ENCODE results near the gene CDH23.

Gene CDH23

DNA sequence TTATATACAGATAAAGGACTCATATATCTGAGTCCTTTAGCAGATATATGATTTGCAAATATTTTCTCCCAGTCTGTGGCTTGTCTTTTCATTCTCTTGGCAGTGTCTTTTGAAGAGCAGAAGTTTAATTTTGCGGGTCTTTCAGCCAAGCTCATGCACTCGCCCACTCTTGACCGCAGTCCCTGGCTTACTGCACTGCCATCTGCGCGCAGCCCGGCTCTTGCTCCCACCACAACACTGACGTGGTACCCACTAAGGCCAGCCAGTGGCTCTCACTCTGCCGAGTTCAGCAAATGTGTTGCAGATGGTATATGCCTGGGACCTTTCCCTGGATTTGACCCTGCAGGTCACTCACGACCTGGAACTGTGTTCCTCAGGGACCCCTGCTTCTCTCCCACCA, 74.3 kb downstream of the CDH23 start:
- TF ChIP-seq, protein P1, sequence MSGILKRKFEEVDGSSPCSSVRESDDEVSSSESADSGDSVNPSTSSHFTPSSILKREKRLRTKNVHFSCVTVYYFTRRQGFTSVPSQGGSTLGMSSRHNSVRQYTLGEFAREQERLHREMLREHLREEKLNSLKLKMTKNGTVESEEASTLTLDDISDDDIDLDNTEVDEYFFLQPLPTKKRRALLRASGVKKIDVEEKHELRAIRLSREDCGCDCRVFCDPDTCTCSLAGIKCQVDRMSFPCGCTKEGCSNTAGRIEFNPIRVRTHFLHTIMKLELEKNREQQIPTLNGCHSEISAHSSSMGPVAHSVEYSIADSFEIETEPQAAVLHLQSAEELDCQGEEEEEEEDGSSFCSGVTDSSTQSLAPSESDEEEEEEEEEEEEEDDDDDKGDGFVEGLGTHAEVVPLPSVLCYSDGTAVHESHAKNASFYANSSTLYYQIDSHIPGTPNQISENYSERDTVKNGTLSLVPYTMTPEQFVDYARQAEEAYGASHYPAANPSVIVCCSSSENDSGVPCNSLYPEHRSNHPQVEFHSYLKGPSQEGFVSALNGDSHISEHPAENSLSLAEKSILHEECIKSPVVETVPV (CRISPR knock-in tag; IDR thresholded peaks at IDR 0.05): no peak
- TF ChIP-seq, protein P2, sequence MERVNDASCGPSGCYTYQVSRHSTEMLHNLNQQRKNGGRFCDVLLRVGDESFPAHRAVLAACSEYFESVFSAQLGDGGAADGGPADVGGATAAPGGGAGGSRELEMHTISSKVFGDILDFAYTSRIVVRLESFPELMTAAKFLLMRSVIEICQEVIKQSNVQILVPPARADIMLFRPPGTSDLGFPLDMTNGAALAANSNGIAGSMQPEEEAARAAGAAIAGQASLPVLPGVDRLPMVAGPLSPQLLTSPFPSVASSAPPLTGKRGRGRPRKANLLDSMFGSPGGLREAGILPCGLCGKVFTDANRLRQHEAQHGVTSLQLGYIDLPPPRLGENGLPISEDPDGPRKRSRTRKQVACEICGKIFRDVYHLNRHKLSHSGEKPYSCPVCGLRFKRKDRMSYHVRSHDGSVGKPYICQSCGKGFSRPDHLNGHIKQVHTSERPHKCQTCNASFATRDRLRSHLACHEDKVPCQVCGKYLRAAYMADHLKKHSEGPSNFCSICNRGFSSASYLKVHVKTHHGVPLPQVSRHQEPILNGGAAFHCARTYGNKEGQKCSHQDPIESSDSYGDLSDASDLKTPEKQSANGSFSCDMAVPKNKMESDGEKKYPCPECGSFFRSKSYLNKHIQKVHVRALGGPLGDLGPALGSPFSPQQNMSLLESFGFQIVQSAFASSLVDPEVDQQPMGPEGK (CRISPR knock-in tag; IDR thresholded peaks at IDR 0.05; ENCODE audit: borderline replicate concordance): no peak
- no peak for TF ChIP-seq ZNF70 (CRISPR knock-in tag; IDR thresholded peaks at IDR 0.05)
- no peak for ATAC-seq

DNA sequence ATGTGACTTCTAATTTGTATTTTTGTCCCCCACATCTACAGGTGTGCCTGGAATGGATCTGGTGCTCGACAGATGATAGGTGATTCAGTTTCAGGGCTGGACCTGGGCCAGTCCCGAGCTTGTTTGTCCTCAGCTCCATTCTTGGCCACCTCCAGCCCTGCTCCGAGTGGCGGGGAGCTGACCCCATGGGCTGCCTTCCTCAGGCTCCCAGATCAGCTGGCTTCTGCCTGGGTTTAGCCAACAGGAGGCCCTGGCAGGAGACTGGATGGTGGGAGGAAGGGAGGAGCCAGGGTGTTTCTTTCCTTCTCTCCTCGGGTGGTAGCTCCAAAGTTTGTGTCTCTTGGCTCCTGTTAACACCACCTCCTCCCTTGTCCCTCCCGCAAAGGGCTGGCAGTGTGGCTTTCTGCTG, 75.2 kb downstream of the CDH23 start:
- ATAC-seq: no peak
- TF ChIP-seq TCF4 (CRISPR knock-in tag; IDR thresholded peaks at IDR 0.05; ENCODE audit: borderline replicate concordance): no peak
- no peak for TF ChIP-seq GLIS3 (CRISPR knock-in tag; IDR thresholded peaks at IDR 0.05)
- no peak for TF ChIP-seq RARB (CRISPR knock-in tag; IDR thresholded peaks at IDR 0.05)
- no peak for TF ChIP-seq ZNF70 (CRISPR knock-in tag; IDR thresholded peaks at IDR 0.05)
- TF ChIP-seq CSDC2 (CRISPR knock-in tag; IDR thresholded peaks at IDR 0.05): no peak
- TF ChIP-seq, protein P2 (CRISPR knock-in tag; IDR thresholded peaks at IDR 0.05; ENCODE audit: borderline replicate concordance): no peak
- no peak for TF ChIP-seq ARNTL (CRISPR knock-in tag; IDR thresholded peaks at IDR 0.05; ENCODE audit: borderline replicate concordance, low read depth)
- TF ChIP-seq ESRRG (CRISPR knock-in tag; IDR thresholded peaks at IDR 0.05): no peak
- no peak for TF ChIP-seq TOX (CRISPR knock-in tag; IDR thresholded peaks at IDR 0.05; ENCODE audit: borderline replicate concordance)
- TF ChIP-seq BACH2 (CRISPR knock-in tag; IDR thresholded peaks at IDR 0.05; ENCODE audit: borderline replicate concordance): no peak
- TF ChIP-seq, protein P3, sequence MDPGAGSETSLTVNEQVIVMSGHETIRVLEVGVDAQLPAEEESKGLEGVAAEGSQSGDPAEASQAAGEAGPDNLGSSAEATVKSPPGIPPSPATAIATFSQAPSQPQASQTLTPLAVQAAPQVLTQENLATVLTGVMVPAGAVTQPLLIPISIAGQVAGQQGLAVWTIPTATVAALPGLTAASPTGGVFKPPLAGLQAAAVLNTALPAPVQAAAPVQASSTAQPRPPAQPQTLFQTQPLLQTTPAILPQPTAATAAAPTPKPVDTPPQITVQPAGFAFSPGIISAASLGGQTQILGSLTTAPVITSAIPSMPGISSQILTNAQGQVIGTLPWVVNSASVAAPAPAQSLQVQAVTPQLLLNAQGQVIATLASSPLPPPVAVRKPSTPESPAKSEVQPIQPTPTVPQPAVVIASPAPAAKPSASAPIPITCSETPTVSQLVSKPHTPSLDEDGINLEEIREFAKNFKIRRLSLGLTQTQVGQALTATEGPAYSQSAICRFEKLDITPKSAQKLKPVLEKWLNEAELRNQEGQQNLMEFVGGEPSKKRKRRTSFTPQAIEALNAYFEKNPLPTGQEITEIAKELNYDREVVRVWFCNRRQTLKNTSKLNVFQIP (CRISPR knock-in tag; IDR thresholded peaks at IDR 0.05; ENCODE audit: borderline replicate concordance, low read depth): no peak
- TF ChIP-seq ZFP30 (CRISPR knock-in tag; IDR thresholded peaks at IDR 0.05): no peak
- no peak for TF ChIP-seq PPARA (CRISPR knock-in tag; IDR thresholded peaks at IDR 0.05; ENCODE audit: borderline replicate concordance)
- TF ChIP-seq, protein P1 (CRISPR knock-in tag; IDR thresholded peaks at IDR 0.05): no peak
- TF ChIP-seq ZFP3 (CRISPR knock-in tag; IDR thresholded peaks at IDR 0.05): no peak

DNA sequence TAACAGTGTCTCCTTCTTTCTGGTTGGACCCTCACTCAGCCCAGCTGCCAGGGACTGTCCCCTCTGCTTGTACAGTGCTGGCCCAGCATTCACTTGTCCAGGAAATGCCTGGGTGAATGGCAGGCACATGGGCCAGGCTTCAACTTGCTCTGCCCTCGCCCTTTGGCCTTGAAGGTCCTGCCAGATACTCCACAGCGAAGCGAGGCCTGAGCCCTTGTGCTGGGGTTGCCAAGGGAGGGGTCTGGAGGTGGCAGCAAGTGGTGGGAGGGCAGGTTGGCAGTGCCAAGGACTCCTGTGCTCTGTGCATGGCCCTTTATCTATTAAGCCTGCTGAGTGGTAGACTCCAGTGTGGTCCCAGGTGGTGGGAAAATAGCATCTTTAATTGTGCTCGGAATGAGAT, 75.7 kb downstream of the CDH23 start:
- ATAC-seq: no peak
- TF ChIP-seq ZFP30 (CRISPR knock-in tag; IDR thresholded peaks at IDR 0.05) (no peak), SNAI2 (CRISPR knock-in tag; IDR thresholded peaks at IDR 0.05) (no peak), ESRRG (CRISPR knock-in tag; IDR thresholded peaks at IDR 0.05) (no peak), PPARA (CRISPR knock-in tag; IDR thresholded peaks at IDR 0.05; ENCODE audit: borderline replicate concordance) (no peak), TOX (CRISPR knock-in tag; IDR thresholded peaks at IDR 0.05; ENCODE audit: borderline replicate concordance) (no peak), RARB (CRISPR knock-in tag; IDR thresholded peaks at IDR 0.05) (no peak), ZFP3 (CRISPR knock-in tag; IDR thresholded peaks at IDR 0.05) (no peak)
- TF ChIP-seq, protein P2 (CRISPR knock-in tag; IDR thresholded peaks at IDR 0.05; ENCODE audit: borderline replicate concordance): no peak

DNA sequence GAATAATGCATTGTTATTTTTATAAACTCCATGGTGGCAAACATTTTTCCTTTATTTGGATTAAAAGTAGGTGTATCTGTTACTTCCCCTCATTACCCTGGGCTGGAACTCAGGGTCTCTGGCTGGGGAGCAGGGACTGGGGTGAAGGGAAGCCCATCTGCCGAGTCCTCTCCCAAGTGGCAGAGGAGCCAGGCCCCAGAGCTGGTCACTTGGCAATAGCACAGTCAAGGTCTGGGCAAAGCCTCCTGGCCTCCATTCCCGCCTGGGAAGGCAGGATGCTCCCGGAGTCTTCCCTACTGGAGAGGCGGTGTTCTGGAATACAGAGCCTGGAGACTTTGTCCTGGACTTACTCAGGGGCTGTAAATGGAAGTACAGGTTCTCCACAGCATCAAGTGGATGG, 76.2 kb downstream of the CDH23 start:
- no peak for TF ChIP-seq GLIS3 (CRISPR knock-in tag; IDR thresholded peaks at IDR 0.05)
- TF ChIP-seq, protein P1 (CRISPR knock-in tag; IDR thresholded peaks at IDR 0.05): no peak
- ATAC-seq: no peak
